Neural progenitor cell (in vitro differentiated cells): ENCODE data around the gene SAG. TPM values are rescaled to one million over a fixed set of nuclear protein-coding genes. Genes with fewer than 3 reads are reported as not detected.

Experiments
- DNase-seq: peaks from one replicate; pipeline ENCODE4 v3.0.0-alpha.2; 2016; ENCODE audit warnings: low spot score
- H2AFZ ChIP-seq: fragments of 200-600 bp; sonication (generic); replicated peaks from 2 replicates; pipeline ENCODE4 v1.6.1; 2016; ENCODE audit warnings: antibody characterized with exemption
- H3F3A ChIP-seq: fragments of 200-600 bp; sonication (generic); 2 replicates; pipeline ENCODE4 v1.6.1; 2016; ENCODE audit warnings: antibody characterized with exemption, low read depth
- H3K27ac ChIP-seq: fragments of 200-600 bp; sonication (generic); 2 replicates; pipeline ENCODE4 v1.5.1; 2016; ENCODE audit warnings: mild to moderate bottlenecking
- H3K27me3 ChIP-seq: fragments of 200-600 bp; sonication (generic); 2 replicates; pipeline ENCODE4 v1.6.1; 2016; ENCODE audit warnings: mild to moderate bottlenecking, moderate library complexity
- H3K36me3 ChIP-seq: fragments of 200-600 bp; sonication (generic); 2 replicates; pipeline ENCODE4 v1.5.1; 2016
- H3K4me1 ChIP-seq: fragments of 200-600 bp; sonication (generic); 2 replicates; pipeline ENCODE4 v1.6.1; 2016; ENCODE audit warnings: mixed run types
- H3K4me2 ChIP-seq: fragments of 200-600 bp; sonication (generic); 2 replicates; pipeline ENCODE4 v1.6.1; 2016
- H3K4me3 ChIP-seq: fragments of 200-600 bp; sonication (generic); 2 replicates; pipeline ENCODE4 v1.5.1; 2016
- H3K79me2 ChIP-seq: fragments of 200-600 bp; sonication (generic); 2 replicates; pipeline ENCODE4 v1.6.1; 2016; ENCODE audit warnings: low read depth
- H3K9ac ChIP-seq: fragments of 200-600 bp; sonication (generic); 2 replicates; pipeline ENCODE4 v1.6.1; 2016
- H3K9me3 ChIP-seq: fragments of 200-600 bp; sonication (generic); 2 replicates; pipeline ENCODE4 v1.5.1; 2016; ENCODE audit warnings: low read depth
- H4K20me1 ChIP-seq: fragments of 200-600 bp; sonication (generic); 2 replicates; pipeline ENCODE4 v1.6.1; 2016; ENCODE audit warnings: low read depth
- H3K27ac Mint-ChIP-seq: 3 replicates; pipeline ENCODE4 v1.8.0; 2021; ENCODE audit warnings: mixed read lengths
- H3K27me3 Mint-ChIP-seq: 2 replicates; pipeline ENCODE4 v1.8.0; 2022; ENCODE audit warnings: low read depth, mild to moderate bottlenecking, inconsistent platforms, moderate library complexity, mixed read lengths; ENCODE audit not compliant: insufficient read depth
- H3K36me3 Mint-ChIP-seq: 3 replicates; pipeline ENCODE4 v1.8.0; 2021; ENCODE audit warnings: mixed read lengths
- H3K4me1 Mint-ChIP-seq: 3 replicates; pipeline ENCODE4 v1.8.0; 2021; ENCODE audit warnings: mixed read lengths
- H3K4me3 Mint-ChIP-seq: 3 replicates; pipeline ENCODE4 v1.8.0; 2021; ENCODE audit warnings: mild to moderate bottlenecking, moderate library complexity, mixed read lengths
- H3K9me3 Mint-ChIP-seq: 3 replicates; pipeline ENCODE4 v1.8.0; 2020; ENCODE audit warnings: mixed read lengths
- EZH2 ChIP-seq: fragments of 200-600 bp; sonication (generic); IDR thresholded peaks from 2 replicates; pipeline ENCODE4 v1.6.1; 2017; ENCODE audit warnings: antibody characterized with exemption, mild to moderate bottlenecking, moderate library complexity
- EZH2phosphoT487 ChIP-seq: fragments of 200-600 bp; sonication (generic); IDR thresholded peaks from 2 replicates; pipeline ENCODE4 v1.6.1; 2017; ENCODE audit warnings: antibody characterized with exemption
- total RNA-seq: library from RNA; depleted of rRNA; stranded (reverse); fragments of >200 nt; gene quantifications from 2 replicates; pipeline ENCODE4 v1.2.3, GENCODE V29; 2015; ENCODE audit warnings: low replicate concordance
- TF ChIP-seq, protein P1 (sequence below): fragments of 200-600 bp; sonication (generic); IDR thresholded peaks from 2 replicates; pipeline ENCODE4 v1.5.1; 2017; ENCODE audit warnings: antibody characterized with exemption, mild to moderate bottlenecking

Gene SAG
- total RNA-seq, 1 donor from 2014 or later, result not detected

GRCh38 chr2:233336541-233336940 is 28.9 kb downstream of the SAG start:
- no peak overlapping the region for H3K9ac ChIP-seq
- Mint-ChIP-seq H3K4me3 (no peak overlapping the region), H3K4me1 (peaks cover 8% of the 10 kb centered on the region), H3K9me3 (peaks cover 4% of the 10 kb centered on the region), H3K27ac (no peak overlapping the region), H3K36me3 (no peaks in the 10 kb centered on the region), H3K27me3 (peaks cover 25% of the 10 kb centered on the region)
- no peak overlapping the region for H3K4me3 ChIP-seq
- H3K36me3 ChIP-seq, result no peaks in the 10 kb centered on the region
- H3K27ac ChIP-seq, result no peak overlapping the region
- TF ChIP-seq, protein P1, sequence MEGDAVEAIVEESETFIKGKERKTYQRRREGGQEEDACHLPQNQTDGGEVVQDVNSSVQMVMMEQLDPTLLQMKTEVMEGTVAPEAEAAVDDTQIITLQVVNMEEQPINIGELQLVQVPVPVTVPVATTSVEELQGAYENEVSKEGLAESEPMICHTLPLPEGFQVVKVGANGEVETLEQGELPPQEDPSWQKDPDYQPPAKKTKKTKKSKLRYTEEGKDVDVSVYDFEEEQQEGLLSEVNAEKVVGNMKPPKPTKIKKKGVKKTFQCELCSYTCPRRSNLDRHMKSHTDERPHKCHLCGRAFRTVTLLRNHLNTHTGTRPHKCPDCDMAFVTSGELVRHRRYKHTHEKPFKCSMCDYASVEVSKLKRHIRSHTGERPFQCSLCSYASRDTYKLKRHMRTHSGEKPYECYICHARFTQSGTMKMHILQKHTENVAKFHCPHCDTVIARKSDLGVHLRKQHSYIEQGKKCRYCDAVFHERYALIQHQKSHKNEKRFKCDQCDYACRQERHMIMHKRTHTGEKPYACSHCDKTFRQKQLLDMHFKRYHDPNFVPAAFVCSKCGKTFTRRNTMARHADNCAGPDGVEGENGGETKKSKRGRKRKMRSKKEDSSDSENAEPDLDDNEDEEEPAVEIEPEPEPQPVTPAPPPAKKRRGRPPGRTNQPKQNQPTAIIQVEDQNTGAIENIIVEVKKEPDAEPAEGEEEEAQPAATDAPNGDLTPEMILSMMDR, result no peak
- TF ChIP-seq EZH2phosphoT487 (no peak), EZH2 (no peak)
- H3K9me3 ChIP-seq, result no peaks in the 10 kb centered on the region
- no peaks in the 10 kb centered on the region for H4K20me1 ChIP-seq
- H3K27me3 ChIP-seq, result peaks cover 94% of the 10 kb centered on the region
- H3F3A ChIP-seq, result no peaks in the 10 kb centered on the region
- H3K4me2 ChIP-seq, result no peak overlapping the region
- no peaks in the 10 kb centered on the region for H3K79me2 ChIP-seq
- DNase-seq, result no peak
- H2AFZ ChIP-seq, result no peak overlapping the region
- no peaks in the 10 kb centered on the region for H3K4me1 ChIP-seq

- H3K4me1 ChIP-seq, result no peaks in the 10 kb centered on the region
- no peak overlapping the region for H3K27ac ChIP-seq
- no peak for TF ChIP-seq EZH2phosphoT487
- TF ChIP-seq EZH2, result no peak
- TF ChIP-seq, protein P1, result no peak
- no peak overlapping the region for H3K4me3 ChIP-seq
- peaks cover 3% of the 10 kb centered on the region for H3K4me1 Mint-ChIP-seq
- H3K4me2 ChIP-seq, result no peak overlapping the region
- H3K79me2 ChIP-seq, result no peaks in the 10 kb centered on the region
- no peak overlapping the region for H3K4me3 Mint-ChIP-seq
- H3K9me3 Mint-ChIP-seq, result peaks cover 6% of the 10 kb centered on the region
- no peaks in the 10 kb centered on the region for H3K9me3 ChIP-seq
- peaks cover 28% of the 10 kb centered on the region for H3K27me3 Mint-ChIP-seq
- H3F3A ChIP-seq, result no peaks in the 10 kb centered on the region
- H3K9ac ChIP-seq, result no peak overlapping the region
- H3K27me3 ChIP-seq, result peaks cover 80% of the 10 kb centered on the region
- H3K36me3 ChIP-seq, result no peaks in the 10 kb centered on the region
- no peak overlapping the region for H2AFZ ChIP-seq
- DNase-seq, result no peak
- H3K27ac Mint-ChIP-seq, result peak overlapping the region; percentile 8
- no peaks in the 10 kb centered on the region for H4K20me1 ChIP-seq
- no peaks in the 10 kb centered on the region for H3K36me3 Mint-ChIP-seq
These were observed 30.4 kb downstream of the SAG start for GRCh38 chr2:233338046-233338445.

GRCh38 chr2:233338812-233339368 is 31.3 kb downstream of the SAG start:
- Histone ChIP-seq H3K79me2 (no peaks in the 10 kb centered on the region), H3K4me1 (no peaks in the 10 kb centered on the region), H4K20me1 (no peaks in the 10 kb centered on the region), H3F3A (no peaks in the 10 kb centered on the region), H2AFZ (no peak overlapping the region), H3K36me3 (no peaks in the 10 kb centered on the region), H3K27me3 (peaks cover 78% of the 10 kb centered on the region), H3K4me3 (no peak overlapping the region), H3K27ac (no peak overlapping the region), H3K9me3 (no peaks in the 10 kb centered on the region), H3K4me2 (no peak overlapping the region), H3K9ac (no peak overlapping the region)
- Mint-ChIP-seq H3K4me3 (no peak overlapping the region), H3K27ac (no peak overlapping the region), H3K36me3 (no peaks in the 10 kb centered on the region), H3K9me3 (peaks cover 6% of the 10 kb centered on the region), H3K27me3 (peaks cover 25% of the 10 kb centered on the region), H3K4me1 (peaks cover 3% of the 10 kb centered on the region)
- no peak for TF ChIP-seq EZH2
- TF ChIP-seq EZH2phosphoT487, result no peak
- TF ChIP-seq, protein P1, result no peak
- no peak for DNase-seq
